ENCODE results near the gene DDX24.

GRCh38 chr14:94014382-94014781, 66.6 kb downstream of the DDX24 start:
- TF ChIP-seq CTCF (IDR thresholded peaks at IDR 0.05) = no peak
- no peak for TF ChIP-seq POLR2AphosphoS5 (IDR thresholded peaks at IDR 0.05)
- no peak for TF ChIP-seq POLR2A (IDR thresholded peaks at IDR 0.05)
- TF ChIP-seq EP300 (IDR thresholded peaks at IDR 0.05) = no peak

Measured in gastroesophageal sphincter (tissue), 3 donors.